Effector CD8-positive, alpha-beta T cell (primary cell): Measurements from ENCODE around the gene ZMYM2.
"Not testable (repeated sequence)": the region's sequence is repeated elsewhere in the genome, so short reads cannot be mapped to it uniquely, and the experiment has no call there.

Experiments
- DNase-seq: peaks from one replicate; lab custom pipeline; 2025; lab: John Stamatoyannopoulos, UW

ZMYM2 gene

GRCh38 chr13:19982447-19983043 lies 24.0 kb downstream of the ZMYM2 start:
- no peak for DNase-seq

GRCh38 chr13:19984430-19985218 lies 26.1 kb downstream of the ZMYM2 start:
- DNase-seq: no peak

GRCh38 chr13:19985219-19985556 lies 26.7 kb downstream of the ZMYM2 start:
- no peak for DNase-seq

- DNase-seq: no peak
These were observed 33.0 kb downstream of the ZMYM2 start for GRCh38 chr13:19991531-19991930.

DNA sequence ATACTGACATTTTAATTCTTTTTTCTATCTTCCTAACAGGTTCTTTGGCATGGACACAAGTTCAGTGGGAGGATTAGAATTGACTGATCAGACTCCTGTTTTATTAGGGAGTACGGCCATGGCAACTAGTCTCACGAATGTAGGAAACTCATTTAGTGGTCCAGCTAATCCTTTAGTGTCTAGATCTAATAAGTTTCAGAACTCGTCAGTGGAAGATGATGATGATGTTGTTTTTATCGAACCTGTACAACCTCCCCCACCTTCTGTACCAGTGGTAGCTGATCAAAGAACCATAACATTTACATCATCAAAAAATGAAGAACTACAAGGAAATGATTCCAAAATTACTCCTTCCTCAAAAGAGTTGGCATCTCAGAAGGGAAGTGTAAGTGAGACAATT lies 34.5 kb downstream of the ZMYM2 start:
- no peak for DNase-seq

GRCh38 chr13:19998960-19999359 lies 40.4 kb downstream of the ZMYM2 start:
- no peak for DNase-seq

- DNase-seq: no peak
These were observed 41.6 kb downstream of the ZMYM2 start for GRCh38 chr13:20000062-20000552.

GRCh38 chr13:20001366-20002190 lies 43.1 kb downstream of the ZMYM2 start:
- DNase-seq: no peak

- DNase-seq: no peak
These were observed 44.3 kb downstream of the ZMYM2 start for GRCh38 chr13:20002787-20003186.

DNA sequence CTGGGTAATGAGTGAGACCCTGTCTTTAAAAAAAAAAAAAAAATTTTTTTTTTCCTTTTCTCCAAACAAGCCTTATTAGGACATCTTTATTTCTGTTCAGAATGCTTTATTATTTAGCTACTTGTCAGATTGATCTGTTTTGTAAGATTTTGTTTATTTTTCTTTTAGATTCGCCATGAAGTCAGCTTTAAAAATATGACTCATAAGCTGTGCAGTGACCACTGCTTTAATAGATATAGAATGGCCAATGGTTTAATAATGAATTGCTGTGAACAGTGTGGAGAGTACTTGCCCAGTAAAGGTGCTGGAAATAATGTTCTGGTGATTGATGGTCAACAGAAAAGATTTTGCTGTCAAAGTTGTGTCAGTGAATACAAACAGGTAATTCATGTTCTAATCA lies 47.7 kb downstream of the ZMYM2 start:
- DNase-seq: no peak

GRCh38 chr13:20015763-20016162 lies 57.2 kb downstream of the ZMYM2 start:
- no peak for DNase-seq

GRCh38 chr13:20016649-20017364 lies 58.3 kb downstream of the ZMYM2 start:
- no peak for DNase-seq

- DNase-seq: no peak
These were observed 58.8 kb downstream of the ZMYM2 start for GRCh38 chr13:20017365-20017711.

GRCh38 chr13:20019043-20019442 lies 60.5 kb downstream of the ZMYM2 start:
- DNase-seq: no peak

- no peak for DNase-seq
These were observed 66.2 kb downstream of the ZMYM2 start for GRCh38 chr13:20024702-20025101.

DNA sequence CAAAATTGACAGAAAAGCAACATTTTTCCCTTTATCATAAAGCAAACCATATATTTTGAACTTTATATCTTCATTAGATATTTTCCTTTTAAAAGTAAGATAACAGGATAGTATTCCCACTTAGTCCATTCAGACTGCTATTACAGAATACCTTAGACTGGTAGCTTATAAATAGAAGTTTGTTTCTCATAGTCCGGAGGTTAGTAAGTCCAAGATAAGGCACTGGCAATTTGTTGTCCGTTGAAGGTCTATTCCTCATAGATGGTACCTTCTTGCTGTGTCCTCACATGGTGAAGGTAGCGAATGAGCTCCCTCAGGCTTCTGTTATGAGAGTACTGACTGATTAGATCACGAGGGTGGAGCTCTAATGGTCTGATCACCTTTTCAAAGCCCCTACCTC lies 70.4 kb downstream of the ZMYM2 start:
- DNase-seq: no peak

- no peak for DNase-seq
These were observed 75.0 kb downstream of the ZMYM2 start for GRCh38 chr13:20033486-20033885.

DNA sequence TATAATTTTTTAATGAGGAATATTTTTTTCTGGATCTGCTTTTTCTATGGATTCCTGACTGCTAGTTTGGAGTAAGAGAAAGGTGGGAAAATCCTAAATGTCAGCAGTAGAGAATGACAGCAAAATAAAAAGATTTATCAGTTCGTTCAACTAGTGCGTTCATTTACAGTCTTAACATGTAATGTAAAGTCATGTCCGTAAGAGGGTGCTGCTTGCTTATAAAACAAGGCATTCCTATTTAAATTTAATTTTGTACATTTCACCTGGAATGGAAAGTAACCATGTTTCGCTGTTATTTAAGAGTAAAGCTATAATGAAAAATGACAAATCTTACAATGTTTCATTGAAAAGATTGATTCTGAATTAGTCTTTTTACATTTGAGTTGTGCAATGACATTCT lies 76.6 kb downstream of the ZMYM2 start:
- no peak for DNase-seq

DNA sequence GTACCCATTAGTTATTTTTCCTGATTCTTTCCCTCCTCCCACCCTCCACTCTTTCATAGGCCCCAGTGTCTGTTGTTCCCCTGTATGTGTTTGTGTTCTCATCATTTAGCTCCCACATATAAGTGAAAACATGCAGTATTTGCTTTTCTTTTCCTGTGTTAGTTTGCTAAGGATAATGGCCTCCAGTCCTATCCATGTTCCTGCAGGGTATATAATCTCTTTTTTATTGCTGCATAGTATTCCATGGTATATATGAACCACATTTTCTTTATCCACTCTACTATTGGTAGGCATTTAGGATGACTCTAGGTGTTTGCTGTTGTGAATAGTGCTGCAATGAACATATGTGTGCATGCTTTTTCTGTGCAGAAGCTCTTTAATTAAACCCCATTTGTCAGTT lies 79.4 kb downstream of the ZMYM2 start:
- no peak for DNase-seq

GRCh38 chr13:20042603-20043002 lies 84.1 kb downstream of the ZMYM2 start:
- DNase-seq: not testable (repeated sequence)

- no peak for DNase-seq
These were observed 84.8 kb downstream of the ZMYM2 start for GRCh38 chr13:20043207-20043925.

GRCh38 chr13:20044086-20044485 lies 85.6 kb downstream of the ZMYM2 start:
- DNase-seq: no peak
